Dedifferentiated amniotic fluid mesenchymal stem cell (primary cell): ENCODE results near the gene RIMBP2.

Source experiments
- DNase-seq: peaks from one replicate; pipeline ENCODE4 v3.0.0-alpha.2; 2016; ENCODE audit errors: extremely low spot score

Gene RIMBP2

DNA sequence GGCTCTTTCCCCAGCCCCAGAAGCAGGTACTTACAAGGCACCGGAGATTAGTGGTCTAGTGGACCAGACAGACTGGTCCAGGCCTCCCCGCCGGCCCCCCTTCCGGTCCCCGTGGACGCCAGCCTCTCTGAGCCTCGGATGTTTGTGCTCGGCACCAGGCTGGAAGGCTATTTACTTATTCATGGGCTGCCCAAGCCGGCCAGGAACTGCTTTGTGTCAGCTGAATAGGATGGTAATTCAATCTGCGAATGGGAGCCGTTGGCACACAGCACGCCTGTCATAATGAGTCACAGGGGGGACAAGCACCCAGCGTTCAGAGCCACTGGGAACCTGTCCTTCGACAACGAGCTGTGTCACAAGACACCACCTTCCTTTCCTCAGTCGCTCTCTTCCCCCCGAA is 82.3 kb downstream of the RIMBP2 start:
- DNase-seq = no peak

DNA sequence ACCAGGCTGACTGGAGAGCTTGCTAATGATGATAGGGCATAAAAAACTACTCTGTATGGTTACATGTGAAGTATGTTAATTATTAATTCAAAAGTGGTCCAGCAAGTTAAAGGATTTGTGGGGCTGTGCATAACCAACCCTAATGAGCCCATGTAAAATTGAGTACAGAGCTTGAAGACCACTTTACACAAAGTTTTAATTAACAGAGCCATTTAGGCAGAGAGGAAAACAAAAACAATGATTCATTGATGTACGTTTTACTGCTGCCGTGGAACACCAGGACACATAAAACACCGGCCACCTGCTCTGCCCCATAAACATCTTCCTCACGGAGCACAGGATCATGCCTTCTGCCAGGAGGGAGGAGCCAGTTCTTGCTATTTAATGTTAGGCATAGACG is 83.5 kb downstream of the RIMBP2 start:
- no peak for DNase-seq

DNA sequence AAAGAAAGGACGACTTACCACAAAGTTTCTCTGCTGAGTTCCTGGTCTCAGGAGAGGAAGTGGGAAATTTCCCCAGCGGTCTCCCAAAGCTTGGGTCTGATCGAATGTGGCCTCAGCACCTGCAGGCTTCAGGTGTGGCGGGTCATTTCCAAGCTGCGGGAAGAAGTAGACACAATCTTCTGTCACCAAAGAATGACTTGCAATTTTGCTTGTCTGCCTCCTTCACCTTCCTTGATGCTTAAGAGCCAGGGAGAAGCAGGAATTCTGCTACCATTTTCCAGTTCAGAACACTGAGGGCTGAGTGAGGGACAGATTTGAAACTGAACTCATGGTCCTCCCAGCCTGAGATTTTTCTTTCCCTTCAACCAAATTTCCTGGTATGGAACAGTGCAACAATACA is 87.8 kb downstream of the RIMBP2 start:
- no peak for DNase-seq

- no peak for DNase-seq
Measured at GRCh38 chr12:130627175-130627574, 88.9 kb downstream of the RIMBP2 start.

GRCh38 chr12:130626601-130627000 is 89.5 kb downstream of the RIMBP2 start:
- no peak for DNase-seq

DNA sequence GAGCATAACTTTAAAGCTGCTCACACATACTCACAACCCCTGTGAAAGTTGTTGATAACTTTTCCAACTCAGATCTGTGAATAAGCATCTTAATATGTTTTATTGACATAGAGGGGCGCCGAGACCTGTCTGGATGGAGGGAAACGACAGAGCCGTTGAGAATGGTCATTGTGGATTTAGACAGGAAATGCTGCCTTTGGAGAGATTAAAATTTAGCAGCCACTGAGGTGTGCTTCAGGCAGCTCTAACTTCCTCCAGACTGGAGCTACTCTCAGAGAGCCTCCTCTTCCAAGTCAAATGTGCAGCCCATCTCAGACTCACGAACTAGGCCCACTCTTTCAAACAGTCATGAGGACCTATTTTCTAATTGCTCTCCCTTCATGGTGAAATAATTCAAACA is 90.9 kb downstream of the RIMBP2 start:
- DNase-seq = no peak

- no peak for DNase-seq
Measured at GRCh38 chr12:130622803-130623202, 93.3 kb downstream of the RIMBP2 start.

DNA sequence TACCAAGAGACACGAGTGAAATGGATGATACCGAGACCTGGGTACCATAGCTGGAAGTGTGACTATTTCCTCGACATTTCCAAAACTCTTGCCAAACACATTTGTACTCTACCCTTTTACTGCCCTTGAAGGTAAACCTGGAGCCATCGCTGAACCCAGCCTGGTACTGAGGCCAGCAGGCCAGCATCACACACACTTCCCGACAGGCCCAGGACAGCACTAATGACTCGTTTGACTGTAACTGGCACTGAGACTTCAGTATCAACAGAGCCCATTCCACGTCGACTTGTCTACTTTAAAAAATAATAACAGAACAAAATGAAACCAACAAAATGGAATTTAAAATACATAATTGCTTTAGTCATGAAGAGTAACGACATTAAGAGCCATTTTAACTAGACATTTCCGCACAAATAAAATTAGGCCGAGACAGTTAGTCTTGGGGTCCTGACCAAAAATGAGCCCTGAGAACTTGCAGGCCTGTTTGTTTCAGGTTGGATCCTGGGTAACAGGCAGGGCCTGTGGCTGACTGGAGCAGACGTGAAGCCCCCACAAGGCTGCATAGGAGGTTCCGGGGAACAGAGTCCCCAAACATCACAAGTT is 94.3 kb downstream of the RIMBP2 start:
- DNase-seq = no peak

- no peak for DNase-seq
Measured at GRCh38 chr12:130620756-130621155, 95.3 kb downstream of the RIMBP2 start.

GRCh38 chr12:130620281-130620680 is 95.8 kb downstream of the RIMBP2 start:
- no peak for DNase-seq

DNA sequence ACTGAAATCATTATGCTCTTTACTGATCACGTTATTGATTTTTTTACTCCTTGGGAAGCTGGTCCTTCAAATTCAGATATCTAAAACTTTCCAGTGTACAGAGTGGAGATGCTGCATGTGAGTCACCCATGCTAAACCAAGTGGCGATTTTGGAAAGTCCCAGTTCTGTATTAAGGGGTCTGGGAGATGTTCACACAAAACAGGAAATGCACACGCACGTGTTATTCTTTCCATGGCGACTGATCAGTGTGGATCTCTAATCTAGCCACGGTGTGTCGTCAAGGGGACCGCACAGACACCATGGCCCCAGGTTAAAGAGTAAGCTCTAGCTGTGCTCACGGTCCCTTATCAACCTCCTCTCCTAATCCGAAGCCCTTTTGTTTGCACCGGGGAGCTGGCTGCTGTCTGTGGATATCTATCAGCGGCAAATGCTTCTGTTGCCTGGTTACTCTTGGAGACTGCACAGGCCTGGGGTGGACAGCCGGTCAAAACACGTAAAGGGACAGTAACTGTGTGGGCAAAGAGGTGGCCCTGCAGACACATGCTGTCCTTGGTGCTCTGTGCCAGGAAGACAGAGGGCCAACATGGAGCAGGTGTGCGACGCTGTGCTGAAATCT is 96.6 kb downstream of the RIMBP2 start:
- DNase-seq = no peak

DNA sequence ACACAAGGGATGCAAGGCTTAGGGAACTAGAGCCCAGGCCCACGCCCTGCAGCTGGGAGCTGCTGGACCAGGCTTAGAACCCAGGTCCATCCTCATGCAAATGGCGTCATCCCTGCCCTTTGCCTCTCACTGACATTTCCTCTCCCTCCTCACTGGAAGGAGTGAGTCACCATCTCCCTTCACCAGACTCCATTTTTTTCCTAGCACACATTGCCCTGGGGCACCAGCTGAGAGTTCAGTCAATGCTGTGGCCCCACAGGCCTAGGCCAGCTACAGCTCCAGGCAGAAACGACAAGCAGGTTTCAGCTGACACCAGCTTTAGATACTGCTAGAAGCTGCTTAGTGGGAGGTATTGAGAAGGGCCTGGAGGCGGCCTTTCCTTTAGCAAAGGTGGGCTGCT is 98.9 kb downstream of the RIMBP2 start:
- no peak for DNase-seq

- DNase-seq = no peak
Measured at GRCh38 chr12:130615861-130616345, 100.2 kb downstream of the RIMBP2 start.

- DNase-seq = no peak
Measured at GRCh38 chr12:130614530-130614905, 101.6 kb downstream of the RIMBP2 start.

DNA sequence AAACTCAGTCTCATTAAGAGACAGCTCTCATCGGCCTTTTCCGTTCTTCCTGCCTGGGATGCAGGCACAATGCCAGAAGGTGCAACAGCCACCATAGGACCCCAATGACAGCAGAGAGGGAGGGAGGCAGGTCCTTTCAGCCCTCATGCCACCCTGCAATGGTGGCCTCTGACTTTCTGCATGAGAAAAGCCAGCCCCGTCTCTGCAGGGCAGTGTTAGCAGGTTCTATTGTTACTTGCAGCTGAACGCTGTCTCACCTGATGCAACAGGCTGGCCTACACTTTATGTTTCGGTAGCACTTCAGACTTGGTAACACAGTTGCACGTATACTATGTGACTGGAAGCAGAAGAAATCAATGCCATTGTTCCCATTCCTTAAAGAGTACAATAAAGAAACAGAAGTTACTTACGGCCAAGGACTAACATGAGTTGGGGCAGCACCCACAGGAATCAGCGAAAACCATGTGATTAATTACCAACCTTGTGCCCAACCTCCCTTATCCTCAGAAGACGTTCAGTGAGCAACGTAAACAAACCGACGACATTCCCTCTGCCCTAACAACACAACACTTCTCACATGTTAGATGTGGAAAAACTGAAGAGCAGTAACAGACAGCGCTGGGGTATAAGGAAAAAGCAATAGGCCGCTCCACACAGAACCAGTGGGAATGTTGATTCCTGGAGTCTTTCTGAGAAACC is 102.1 kb downstream of the RIMBP2 start:
- no peak for DNase-seq

DNA sequence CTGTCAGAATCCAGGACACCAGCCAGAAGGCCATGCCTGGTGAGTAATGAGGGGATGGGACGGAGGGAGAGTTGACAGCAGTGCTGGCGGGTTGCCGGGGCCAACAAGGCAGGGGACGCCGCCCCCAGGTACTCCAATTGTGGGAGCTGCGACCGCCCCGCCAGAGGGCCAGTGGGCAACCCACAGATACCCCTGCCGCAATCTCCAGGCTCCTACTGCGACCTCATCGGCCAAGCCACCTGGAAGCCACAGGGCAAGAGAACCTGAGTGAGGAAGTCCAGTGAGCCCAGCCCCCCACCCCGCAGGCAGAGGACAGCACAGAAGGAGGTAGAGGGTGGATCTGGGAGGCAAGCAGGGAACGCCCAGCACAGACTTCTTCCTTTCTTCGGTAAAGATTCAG is 103.0 kb downstream of the RIMBP2 start:
- no peak for DNase-seq

DNA sequence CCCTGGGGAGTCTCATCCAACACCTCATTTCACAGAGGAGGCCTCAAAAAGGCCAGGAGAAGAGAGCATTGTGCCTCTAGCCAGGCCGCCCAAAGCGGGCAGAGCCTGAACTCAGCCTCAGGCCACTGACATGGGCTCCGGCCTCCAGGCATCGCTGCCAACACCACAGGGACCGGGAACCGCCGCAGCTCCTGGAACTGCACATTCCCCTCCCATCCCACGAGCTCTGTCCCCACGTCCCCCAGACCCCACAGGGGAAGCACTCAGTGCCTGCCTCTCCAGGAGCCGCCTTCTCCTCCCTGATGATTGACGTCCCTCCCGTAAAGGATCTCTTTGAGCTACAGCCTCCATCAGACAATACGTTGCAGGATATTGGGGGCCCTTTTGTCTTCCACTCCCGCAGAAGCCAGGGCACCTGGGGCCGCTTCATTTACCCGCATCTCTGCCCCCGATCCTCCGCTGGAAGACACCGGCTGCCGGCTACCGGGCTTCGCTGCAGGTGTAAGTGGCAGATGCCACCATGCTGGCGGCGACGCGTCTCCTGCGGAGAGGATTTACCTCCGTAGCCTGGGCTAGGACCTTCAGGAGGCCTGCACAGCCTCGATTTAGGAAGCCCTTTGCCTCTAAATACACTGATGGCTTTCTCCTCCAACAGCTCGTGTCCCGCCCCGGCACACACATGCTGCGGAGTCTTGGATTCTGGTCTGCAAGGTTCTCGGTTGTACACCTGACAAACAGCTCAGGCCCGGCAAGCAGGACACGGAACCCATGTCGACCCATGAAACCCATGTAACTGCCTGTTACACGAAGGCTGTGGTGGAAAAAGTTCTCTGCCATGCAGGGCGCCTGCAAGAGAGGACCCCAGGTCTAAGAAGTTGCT is 104.8 kb downstream of the RIMBP2 start:
- no peak for DNase-seq

DNA sequence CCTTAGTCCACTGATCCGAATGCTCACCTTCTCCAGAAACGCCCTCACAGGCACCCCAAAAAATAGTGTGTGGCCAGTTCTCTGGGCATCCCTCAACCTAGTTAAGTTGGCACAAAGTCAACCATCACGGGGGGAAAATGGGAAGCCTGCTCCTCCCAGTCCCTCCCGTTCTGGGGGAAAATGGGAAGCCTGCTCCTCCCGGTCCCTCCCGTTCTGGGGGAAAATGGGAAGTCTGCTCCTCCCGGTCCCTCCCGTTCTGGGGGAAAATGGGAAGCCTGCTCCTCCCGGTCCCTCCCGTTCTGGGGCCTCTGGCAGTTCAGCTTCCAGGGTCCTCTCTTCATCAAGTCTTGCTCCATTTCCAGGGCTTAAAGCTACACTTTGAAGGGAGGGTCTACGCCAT is 106.1 kb downstream of the RIMBP2 start:
- DNase-seq = no peak

GRCh38 chr12:130608831-130609230 is 107.3 kb downstream of the RIMBP2 start:
- no peak for DNase-seq

DNA sequence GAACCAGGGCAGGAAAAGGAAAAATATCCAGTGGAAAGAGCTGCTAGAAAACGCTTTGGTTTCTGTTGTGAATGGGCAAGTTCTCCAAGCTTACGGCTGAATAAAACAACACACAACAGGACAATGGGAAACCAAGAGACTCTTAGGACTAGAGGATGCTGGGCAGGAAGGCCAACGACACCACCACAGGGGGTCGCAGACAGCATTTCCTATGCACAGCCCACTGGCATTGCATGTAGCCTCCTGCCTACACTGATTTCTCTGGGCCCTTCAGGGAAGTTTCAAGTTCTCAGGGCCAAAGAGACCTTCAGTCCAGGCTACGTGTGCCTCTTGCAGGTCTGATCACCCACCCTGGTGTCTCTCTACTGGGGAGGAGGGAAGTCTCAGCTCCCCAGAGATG is 108.0 kb downstream of the RIMBP2 start:
- DNase-seq = no peak

DNA sequence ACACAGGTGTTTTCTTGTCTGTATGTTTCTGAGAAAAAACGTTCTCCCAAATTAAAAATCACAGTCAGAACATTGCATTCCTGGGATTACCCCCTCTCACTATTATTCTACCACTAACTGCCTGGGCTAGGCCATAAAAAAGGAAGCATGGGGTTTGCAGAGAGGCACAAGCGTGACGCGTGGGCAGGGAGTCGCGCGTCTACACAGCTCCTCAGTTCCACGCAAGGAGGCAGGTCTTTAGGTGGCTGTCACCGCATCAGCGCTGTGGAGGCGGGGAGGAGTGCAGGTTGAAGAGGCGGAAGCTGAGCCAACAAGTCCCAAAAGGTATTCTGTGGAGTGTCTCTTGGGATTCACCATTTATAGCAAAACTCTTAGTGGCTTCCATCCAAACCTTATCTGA is 109.9 kb downstream of the RIMBP2 start:
- DNase-seq = no peak

DNA sequence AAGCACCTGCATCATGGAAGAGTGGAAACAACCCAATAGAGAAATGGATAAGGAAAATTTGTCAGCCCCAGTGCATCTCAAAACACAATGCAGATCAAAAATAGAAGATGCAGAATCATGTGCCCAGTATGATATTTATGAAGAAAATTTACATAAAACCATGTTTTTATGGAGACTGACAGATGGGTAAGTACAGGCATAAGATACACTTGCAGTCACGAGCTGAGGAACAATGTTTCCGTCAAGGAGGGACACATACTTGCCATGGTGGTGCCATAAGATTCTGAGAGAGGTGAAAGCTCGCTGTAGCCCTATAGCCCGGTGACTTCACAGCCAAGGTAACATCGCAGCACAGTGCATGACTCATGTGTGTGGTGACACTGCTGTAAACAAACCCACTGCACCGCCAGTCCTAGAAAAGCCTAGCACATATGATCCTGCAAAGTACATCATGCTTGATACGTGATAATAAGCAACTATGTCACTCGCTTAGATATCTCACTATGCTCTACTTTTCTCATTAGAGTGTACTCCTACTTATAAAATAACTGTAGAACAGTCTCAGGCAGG is 112.6 kb downstream of the RIMBP2 start:
- DNase-seq = no peak
